ENCODE measurements around the gene AKAP8L.

DNA sequence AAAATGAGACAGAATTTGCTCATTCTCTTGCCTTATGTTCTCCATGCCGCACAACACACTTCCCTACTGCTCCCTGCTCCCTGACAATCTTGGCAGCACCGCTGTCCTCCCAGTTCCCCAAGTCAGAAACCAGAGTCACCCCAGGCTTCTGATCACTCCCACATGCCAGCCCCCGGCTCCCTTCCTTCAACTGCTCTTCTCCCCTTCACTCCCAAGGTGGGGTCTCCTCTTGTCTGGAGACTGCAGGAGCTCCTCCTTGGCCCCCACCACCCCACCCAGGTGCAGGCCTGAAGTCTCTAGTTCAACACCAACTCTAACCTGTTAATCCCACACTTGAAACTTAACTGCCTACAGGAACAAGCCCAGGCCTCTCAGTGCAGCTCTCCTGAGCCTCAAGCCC, 22.4 kb downstream of the AKAP8L start:
- TF ChIP-seq, protein P1, sequence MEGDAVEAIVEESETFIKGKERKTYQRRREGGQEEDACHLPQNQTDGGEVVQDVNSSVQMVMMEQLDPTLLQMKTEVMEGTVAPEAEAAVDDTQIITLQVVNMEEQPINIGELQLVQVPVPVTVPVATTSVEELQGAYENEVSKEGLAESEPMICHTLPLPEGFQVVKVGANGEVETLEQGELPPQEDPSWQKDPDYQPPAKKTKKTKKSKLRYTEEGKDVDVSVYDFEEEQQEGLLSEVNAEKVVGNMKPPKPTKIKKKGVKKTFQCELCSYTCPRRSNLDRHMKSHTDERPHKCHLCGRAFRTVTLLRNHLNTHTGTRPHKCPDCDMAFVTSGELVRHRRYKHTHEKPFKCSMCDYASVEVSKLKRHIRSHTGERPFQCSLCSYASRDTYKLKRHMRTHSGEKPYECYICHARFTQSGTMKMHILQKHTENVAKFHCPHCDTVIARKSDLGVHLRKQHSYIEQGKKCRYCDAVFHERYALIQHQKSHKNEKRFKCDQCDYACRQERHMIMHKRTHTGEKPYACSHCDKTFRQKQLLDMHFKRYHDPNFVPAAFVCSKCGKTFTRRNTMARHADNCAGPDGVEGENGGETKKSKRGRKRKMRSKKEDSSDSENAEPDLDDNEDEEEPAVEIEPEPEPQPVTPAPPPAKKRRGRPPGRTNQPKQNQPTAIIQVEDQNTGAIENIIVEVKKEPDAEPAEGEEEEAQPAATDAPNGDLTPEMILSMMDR (IDR thresholded peaks at IDR 0.05 in 8 of 11, conservative IDR thresholded peaks at IDR 0.05 in 3 of 11), result no peak
- TF ChIP-seq POLR2A (IDR thresholded peaks at IDR 0.05), result no peak

Data from spleen (tissue), 7 donors.